ENCODE data around the gene HMCN2.

DNA sequence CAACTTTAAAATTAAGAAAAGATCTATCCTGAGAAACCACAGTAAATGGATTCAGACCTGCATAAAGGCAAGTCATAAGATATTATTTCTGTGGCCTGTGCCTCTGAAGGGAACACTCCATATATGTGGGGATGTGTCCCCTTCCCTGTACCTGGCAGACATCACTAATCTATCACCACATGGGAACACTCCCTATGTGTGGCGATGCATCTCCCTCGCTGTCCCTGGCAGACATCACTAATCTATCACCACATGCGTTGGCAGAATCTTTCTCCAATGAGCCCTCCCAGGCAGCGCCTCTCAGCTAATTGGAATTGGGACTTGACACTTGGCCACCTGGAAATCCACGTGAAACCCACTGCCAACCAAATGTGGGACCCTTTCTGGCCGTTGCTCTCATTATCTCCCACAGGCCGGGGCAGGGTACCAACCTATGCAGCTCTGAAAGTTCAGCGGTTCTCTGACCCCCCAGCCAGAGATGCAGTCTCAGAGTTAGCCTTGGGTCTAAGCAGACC, 154.0 kb downstream of the HMCN2 start:
- TF ChIP-seq, protein P1, sequence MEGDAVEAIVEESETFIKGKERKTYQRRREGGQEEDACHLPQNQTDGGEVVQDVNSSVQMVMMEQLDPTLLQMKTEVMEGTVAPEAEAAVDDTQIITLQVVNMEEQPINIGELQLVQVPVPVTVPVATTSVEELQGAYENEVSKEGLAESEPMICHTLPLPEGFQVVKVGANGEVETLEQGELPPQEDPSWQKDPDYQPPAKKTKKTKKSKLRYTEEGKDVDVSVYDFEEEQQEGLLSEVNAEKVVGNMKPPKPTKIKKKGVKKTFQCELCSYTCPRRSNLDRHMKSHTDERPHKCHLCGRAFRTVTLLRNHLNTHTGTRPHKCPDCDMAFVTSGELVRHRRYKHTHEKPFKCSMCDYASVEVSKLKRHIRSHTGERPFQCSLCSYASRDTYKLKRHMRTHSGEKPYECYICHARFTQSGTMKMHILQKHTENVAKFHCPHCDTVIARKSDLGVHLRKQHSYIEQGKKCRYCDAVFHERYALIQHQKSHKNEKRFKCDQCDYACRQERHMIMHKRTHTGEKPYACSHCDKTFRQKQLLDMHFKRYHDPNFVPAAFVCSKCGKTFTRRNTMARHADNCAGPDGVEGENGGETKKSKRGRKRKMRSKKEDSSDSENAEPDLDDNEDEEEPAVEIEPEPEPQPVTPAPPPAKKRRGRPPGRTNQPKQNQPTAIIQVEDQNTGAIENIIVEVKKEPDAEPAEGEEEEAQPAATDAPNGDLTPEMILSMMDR (IDR thresholded peaks at IDR 0.05), result no peak
- TF ChIP-seq POLR2A (IDR thresholded peaks at IDR 0.05), result no peak

Data from upper lobe of left lung (tissue), 4 donors.